ENCODE measurements around the gene LMOD1.
"Not testable (repeated sequence)": the region's sequence is repeated elsewhere in the genome, so short reads cannot be mapped to it uniquely, and the experiment has no call there.

The LMOD1 gene

DNA sequence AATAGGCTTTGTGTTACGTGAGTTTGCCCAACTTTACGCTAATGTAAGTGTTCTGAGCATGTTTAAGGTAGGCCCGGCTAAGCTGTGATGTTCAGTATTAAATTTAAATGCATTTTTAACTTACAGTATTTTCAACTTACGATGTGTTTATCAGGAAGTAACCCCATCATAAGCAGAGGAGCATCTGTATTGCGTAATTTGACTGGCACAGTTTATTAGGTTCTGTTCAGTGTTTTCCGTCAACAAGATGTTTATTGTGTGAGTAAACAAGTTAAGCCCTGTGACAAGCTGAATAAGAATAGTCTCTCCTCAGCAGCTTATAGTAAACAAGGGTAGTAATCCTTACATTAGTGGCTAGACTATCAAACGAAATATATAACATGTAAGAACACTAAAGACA is 84.9 kb downstream of the LMOD1 start:
- no peak for ATAC-seq
- TF ChIP-seq BACH2 (CRISPR knock-in tag; IDR thresholded peaks at IDR 0.05; ENCODE audit: borderline replicate concordance) = no peak
- no peak for TF ChIP-seq CSDC2 (CRISPR knock-in tag; IDR thresholded peaks at IDR 0.05)
- TF ChIP-seq SNAI2 (CRISPR knock-in tag; IDR thresholded peaks at IDR 0.05) = no peak
- no peak for TF ChIP-seq ISL1 (CRISPR knock-in tag; IDR thresholded peaks at IDR 0.05)
- no peak for TF ChIP-seq ZFP3 (CRISPR knock-in tag; IDR thresholded peaks at IDR 0.05)
- TF ChIP-seq TCF4 (CRISPR knock-in tag; IDR thresholded peaks at IDR 0.05; ENCODE audit: borderline replicate concordance) = no peak
- TF ChIP-seq, protein P1, sequence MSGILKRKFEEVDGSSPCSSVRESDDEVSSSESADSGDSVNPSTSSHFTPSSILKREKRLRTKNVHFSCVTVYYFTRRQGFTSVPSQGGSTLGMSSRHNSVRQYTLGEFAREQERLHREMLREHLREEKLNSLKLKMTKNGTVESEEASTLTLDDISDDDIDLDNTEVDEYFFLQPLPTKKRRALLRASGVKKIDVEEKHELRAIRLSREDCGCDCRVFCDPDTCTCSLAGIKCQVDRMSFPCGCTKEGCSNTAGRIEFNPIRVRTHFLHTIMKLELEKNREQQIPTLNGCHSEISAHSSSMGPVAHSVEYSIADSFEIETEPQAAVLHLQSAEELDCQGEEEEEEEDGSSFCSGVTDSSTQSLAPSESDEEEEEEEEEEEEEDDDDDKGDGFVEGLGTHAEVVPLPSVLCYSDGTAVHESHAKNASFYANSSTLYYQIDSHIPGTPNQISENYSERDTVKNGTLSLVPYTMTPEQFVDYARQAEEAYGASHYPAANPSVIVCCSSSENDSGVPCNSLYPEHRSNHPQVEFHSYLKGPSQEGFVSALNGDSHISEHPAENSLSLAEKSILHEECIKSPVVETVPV (CRISPR knock-in tag; IDR thresholded peaks at IDR 0.05) = no peak
- TF ChIP-seq OSR1 (CRISPR knock-in tag; IDR thresholded peaks at IDR 0.05) = no peak
- TF ChIP-seq, protein P2, sequence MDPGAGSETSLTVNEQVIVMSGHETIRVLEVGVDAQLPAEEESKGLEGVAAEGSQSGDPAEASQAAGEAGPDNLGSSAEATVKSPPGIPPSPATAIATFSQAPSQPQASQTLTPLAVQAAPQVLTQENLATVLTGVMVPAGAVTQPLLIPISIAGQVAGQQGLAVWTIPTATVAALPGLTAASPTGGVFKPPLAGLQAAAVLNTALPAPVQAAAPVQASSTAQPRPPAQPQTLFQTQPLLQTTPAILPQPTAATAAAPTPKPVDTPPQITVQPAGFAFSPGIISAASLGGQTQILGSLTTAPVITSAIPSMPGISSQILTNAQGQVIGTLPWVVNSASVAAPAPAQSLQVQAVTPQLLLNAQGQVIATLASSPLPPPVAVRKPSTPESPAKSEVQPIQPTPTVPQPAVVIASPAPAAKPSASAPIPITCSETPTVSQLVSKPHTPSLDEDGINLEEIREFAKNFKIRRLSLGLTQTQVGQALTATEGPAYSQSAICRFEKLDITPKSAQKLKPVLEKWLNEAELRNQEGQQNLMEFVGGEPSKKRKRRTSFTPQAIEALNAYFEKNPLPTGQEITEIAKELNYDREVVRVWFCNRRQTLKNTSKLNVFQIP (CRISPR knock-in tag; IDR thresholded peaks at IDR 0.05; ENCODE audit: borderline replicate concordance, low read depth) = no peak
- TF ChIP-seq, protein P3, sequence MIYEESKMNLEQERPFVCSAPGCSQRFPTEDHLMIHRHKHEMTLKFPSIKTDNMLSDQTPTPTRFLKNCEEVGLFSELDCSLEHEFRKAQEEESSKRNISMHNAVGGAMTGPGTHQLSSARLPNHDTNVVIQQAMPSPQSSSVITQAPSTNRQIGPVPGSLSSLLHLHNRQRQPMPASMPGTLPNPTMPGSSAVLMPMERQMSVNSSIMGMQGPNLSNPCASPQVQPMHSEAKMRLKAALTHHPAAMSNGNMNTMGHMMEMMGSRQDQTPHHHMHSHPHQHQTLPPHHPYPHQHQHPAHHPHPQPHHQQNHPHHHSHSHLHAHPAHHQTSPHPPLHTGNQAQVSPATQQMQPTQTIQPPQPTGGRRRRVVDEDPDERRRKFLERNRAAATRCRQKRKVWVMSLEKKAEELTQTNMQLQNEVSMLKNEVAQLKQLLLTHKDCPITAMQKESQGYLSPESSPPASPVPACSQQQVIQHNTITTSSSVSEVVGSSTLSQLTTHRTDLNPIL (CRISPR knock-in tag; IDR thresholded peaks at IDR 0.05; ENCODE audit: low read depth) = no peak
- TF ChIP-seq, protein P4, sequence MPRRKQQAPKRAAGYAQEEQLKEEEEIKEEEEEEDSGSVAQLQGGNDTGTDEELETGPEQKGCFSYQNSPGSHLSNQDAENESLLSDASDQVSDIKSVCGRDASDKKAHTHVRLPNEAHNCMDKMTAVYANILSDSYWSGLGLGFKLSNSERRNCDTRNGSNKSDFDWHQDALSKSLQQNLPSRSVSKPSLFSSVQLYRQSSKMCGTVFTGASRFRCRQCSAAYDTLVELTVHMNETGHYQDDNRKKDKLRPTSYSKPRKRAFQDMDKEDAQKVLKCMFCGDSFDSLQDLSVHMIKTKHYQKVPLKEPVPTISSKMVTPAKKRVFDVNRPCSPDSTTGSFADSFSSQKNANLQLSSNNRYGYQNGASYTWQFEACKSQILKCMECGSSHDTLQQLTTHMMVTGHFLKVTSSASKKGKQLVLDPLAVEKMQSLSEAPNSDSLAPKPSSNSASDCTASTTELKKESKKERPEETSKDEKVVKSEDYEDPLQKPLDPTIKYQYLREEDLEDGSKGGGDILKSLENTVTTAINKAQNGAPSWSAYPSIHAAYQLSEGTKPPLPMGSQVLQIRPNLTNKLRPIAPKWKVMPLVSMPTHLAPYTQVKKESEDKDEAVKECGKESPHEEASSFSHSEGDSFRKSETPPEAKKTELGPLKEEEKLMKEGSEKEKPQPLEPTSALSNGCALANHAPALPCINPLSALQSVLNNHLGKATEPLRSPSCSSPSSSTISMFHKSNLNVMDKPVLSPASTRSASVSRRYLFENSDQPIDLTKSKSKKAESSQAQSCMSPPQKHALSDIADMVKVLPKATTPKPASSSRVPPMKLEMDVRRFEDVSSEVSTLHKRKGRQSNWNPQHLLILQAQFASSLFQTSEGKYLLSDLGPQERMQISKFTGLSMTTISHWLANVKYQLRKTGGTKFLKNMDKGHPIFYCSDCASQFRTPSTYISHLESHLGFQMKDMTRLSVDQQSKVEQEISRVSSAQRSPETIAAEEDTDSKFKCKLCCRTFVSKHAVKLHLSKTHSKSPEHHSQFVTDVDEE (CRISPR knock-in tag; IDR thresholded peaks at IDR 0.05) = no peak
- TF ChIP-seq ZNF70 (CRISPR knock-in tag; IDR thresholded peaks at IDR 0.05) = no peak
- TF ChIP-seq GLIS3 (CRISPR knock-in tag; IDR thresholded peaks at IDR 0.05) = no peak
- no peak for TF ChIP-seq ESRRG (CRISPR knock-in tag; IDR thresholded peaks at IDR 0.05)
- no peak for TF ChIP-seq ZFP30 (CRISPR knock-in tag; IDR thresholded peaks at IDR 0.05)
- no peak for TF ChIP-seq TOX (CRISPR knock-in tag; IDR thresholded peaks at IDR 0.05; ENCODE audit: borderline replicate concordance)
- TF ChIP-seq ZC3H10 (CRISPR knock-in tag; IDR thresholded peaks at IDR 0.05) = no peak
- TF ChIP-seq ZNF8 (CRISPR knock-in tag; IDR thresholded peaks at IDR 0.05) = no peak

DNA sequence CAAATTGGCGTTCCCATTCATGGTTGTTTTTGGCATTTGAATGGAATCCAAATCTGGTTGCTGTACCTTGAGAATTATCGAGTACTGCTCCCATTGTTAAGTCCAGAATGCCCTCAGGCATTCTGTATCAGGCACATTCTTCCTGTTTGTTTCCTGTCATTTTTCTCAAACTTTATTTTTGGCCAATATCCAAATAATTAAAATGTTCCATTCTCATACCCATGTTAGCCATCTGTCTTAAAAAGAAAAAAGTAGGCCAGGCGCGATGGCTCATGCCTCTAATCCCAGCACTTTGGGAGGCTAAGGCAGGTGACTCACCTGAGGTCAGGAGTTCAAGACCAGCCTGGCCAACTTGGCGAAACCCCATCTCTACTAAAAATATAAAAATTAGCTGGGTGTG is 86.9 kb downstream of the LMOD1 start:
- no peak for ATAC-seq
- TF ChIP-seq, protein P3 (CRISPR knock-in tag; IDR thresholded peaks at IDR 0.05; ENCODE audit: low read depth) = no peak
- TF ChIP-seq ZC3H10 (CRISPR knock-in tag; IDR thresholded peaks at IDR 0.05) = no peak
- no peak for TF ChIP-seq ZNF8 (CRISPR knock-in tag; IDR thresholded peaks at IDR 0.05)
- TF ChIP-seq ZFP3 (CRISPR knock-in tag; IDR thresholded peaks at IDR 0.05) = no peak
- TF ChIP-seq ZNF565 (CRISPR knock-in tag; conservative IDR thresholded peaks at IDR 0.05; ENCODE audit: low read depth) = no peak
- no peak for TF ChIP-seq OSR1 (CRISPR knock-in tag; IDR thresholded peaks at IDR 0.05)
- TF ChIP-seq CSDC2 (CRISPR knock-in tag; IDR thresholded peaks at IDR 0.05) = no peak
- TF ChIP-seq, protein P2 (CRISPR knock-in tag; IDR thresholded peaks at IDR 0.05; ENCODE audit: borderline replicate concordance, low read depth) = no peak
- TF ChIP-seq, protein P1 (CRISPR knock-in tag; IDR thresholded peaks at IDR 0.05) = no peak
- no peak for TF ChIP-seq ESRRG (CRISPR knock-in tag; IDR thresholded peaks at IDR 0.05)
- no peak for TF ChIP-seq ISL1 (CRISPR knock-in tag; IDR thresholded peaks at IDR 0.05)
- TF ChIP-seq PPARA (CRISPR knock-in tag; IDR thresholded peaks at IDR 0.05; ENCODE audit: borderline replicate concordance) = no peak
- TF ChIP-seq, protein P4 (CRISPR knock-in tag; IDR thresholded peaks at IDR 0.05) = no peak
- no peak for TF ChIP-seq TOX (CRISPR knock-in tag; IDR thresholded peaks at IDR 0.05; ENCODE audit: borderline replicate concordance)
- no peak for TF ChIP-seq SNAI2 (CRISPR knock-in tag; IDR thresholded peaks at IDR 0.05)
- no peak for TF ChIP-seq ARNTL (CRISPR knock-in tag; IDR thresholded peaks at IDR 0.05; ENCODE audit: borderline replicate concordance, low read depth)
- TF ChIP-seq GLIS3 (CRISPR knock-in tag; IDR thresholded peaks at IDR 0.05) = no peak
- no peak for TF ChIP-seq ZFP30 (CRISPR knock-in tag; IDR thresholded peaks at IDR 0.05)
- TF ChIP-seq ZNF70 (CRISPR knock-in tag; IDR thresholded peaks at IDR 0.05) = no peak

DNA sequence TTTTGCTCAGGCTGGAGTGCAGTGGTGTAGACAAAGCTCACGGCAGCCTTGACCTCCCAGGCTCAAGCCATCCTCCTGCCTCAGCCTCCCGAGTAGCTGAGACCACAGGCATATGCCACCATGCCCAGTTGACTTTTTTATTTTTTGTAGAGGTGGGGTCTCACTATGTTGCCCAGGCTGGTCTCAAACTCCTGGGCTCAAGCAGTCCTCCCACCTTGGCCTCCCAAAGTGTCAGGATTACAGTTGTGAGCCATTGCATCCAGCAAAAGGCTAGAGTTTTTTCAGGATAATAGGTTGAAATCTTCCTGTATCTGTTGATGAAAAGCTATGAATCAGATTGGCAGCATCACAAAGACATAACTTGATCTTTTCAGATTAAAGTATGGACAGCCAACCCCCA is 89.6 kb downstream of the LMOD1 start:
- ATAC-seq = not testable (repeated sequence)
